ENCODE results near the gene DNM1. TPM values are rescaled to one million over a fixed set of nuclear protein-coding genes. Genes with fewer than 3 reads are reported as not detected.
A peak's percentile ranks its signal among the peaks of the same experiment; 100 is the strongest.

DNM1 gene
- total RNA-seq: 1 to 10 TPM in 1 of 2 experiments, under 1 TPM in 1; 0.63 to 1.1 TPM

- Mint-ChIP-seq H3K27ac (peak within 1 kb of the TSS; percentile 53), H3K36me3 (no peaks in the 10 kb centered on the region), H3K27me3 (peaks cover 8% of the 10 kb centered on the region), H3K4me3 (peak within 1 kb of the TSS; percentile 61), H3K9me3 (no peaks in the 10 kb centered on the region), H3K4me1 (ENCODE audit: low read depth) (peaks cover 16% of the 10 kb centered on the region)
- intact Hi-C loops (cut with micrococcal nuclease): loop anchor here (1.0 kb wide), 1 partner anchor 43 kb away; the partner anchor contains the start of gene BBLN
- peak; percentile 75 for DNase-seq
- CTCF ChIA-PET: interaction anchor here (0.9 to 1.3 kb wide), 3 partner anchors 8 to 13 kb away, joined by 4 to 9 read pairs (median 4); partner anchors contain the start of gene CIZ1
- POLR2A ChIA-PET: no interaction called here
Measured at GRCh38 chr9:128203024-128203706, at the start of gene DNM1. Gene DNM1, plus strand, starts transcription at chr9:128203379. Its CDS starts 92 bp downstream, at chr9:128203471.

- no peak for DNase-seq
- intact Hi-C loops (cut with micrococcal nuclease): no loop called here
- POLR2A ChIA-PET: no interaction called here
- CTCF ChIA-PET: no interaction called here
- Mint-ChIP-seq H3K27me3 (no peaks in the 10 kb centered on the region), H3K36me3 (no peaks in the 10 kb centered on the region), H3K9me3 (no peaks in the 10 kb centered on the region), H3K4me3 (no peak overlapping the region), H3K27ac (no peak overlapping the region), H3K4me1 (ENCODE audit: low read depth) (peaks cover under 1% of the 10 kb centered on the region)
Measured at GRCh38 chr9:128153947-128154695, 49.1 kb upstream of the DNM1 start.

GRCh38 chr9:128155736-128156500, 47.3 kb upstream of the DNM1 start:
- H3K27ac Mint-ChIP-seq: no peak overlapping the region
- no peak overlapping the region for H3K4me3 Mint-ChIP-seq
- no peaks in the 10 kb centered on the region for H3K27me3 Mint-ChIP-seq
- peaks cover 8% of the 10 kb centered on the region for H3K4me1 Mint-ChIP-seq (ENCODE audit: low read depth)
- H3K9me3 Mint-ChIP-seq: no peaks in the 10 kb centered on the region
- no peak for DNase-seq
- POLR2A ChIA-PET: interaction anchor here (1.4 kb wide), 1 partner anchor 27 kb away, joined by 3 read pairs; no protein-coding TSS in a partner anchor
- intact Hi-C loops (cut with micrococcal nuclease): no loop called here
- CTCF ChIA-PET: interaction anchor here (1.8 kb wide), 1 partner anchor 38 kb away, joined by 7 read pairs; no protein-coding TSS in a partner anchor
- H3K36me3 Mint-ChIP-seq: no peaks in the 10 kb centered on the region

GRCh38 chr9:128159522-128159783, 43.7 kb upstream of the DNM1 start:
- Mint-ChIP-seq H3K27me3 (no peaks in the 10 kb centered on the region), H3K36me3 (peaks cover 10% of the 10 kb centered on the region)

GRCh38 chr9:128159784-128160602, 43.2 kb upstream of the DNM1 start, which contains the start of gene BBLN:
Gene BBLN, plus strand, starts transcription at chr9:128160265. Its CDS starts 143 bp downstream, at chr9:128160408.
- peaks cover 24% of the 10 kb centered on the region for H3K4me1 Mint-ChIP-seq (ENCODE audit: low read depth)
- peak within 1 kb of the TSS; percentile 74 for H3K4me3 Mint-ChIP-seq
- H3K27me3 Mint-ChIP-seq: no peaks in the 10 kb centered on the region
- peak; percentile 97 for DNase-seq
- peaks cover 10% of the 10 kb centered on the region for H3K36me3 Mint-ChIP-seq
- ChIA-PET CTCF (interaction anchor here (0.6 to 2.7 kb wide), 10 partner anchors 13 to 425 kb away, joined by 3 to 9 read pairs (median 4); partner anchors contain the start of gene TOR2A), POLR2A (interaction anchor here (0.7 to 4.1 kb wide), 3 partner anchors 24 to 33 kb away, joined by 4 to 19 read pairs (median 4); partner anchors contain the start of genes CIZ1 and PTGES2)
- intact Hi-C loops (cut with micrococcal nuclease): loop anchor here (1.0 kb wide), 3 partner anchors 32 to 116 kb away; partner anchors contain the start of genes DNM1, GOLGA2 and SWI5
- H3K9me3 Mint-ChIP-seq: no peaks in the 10 kb centered on the region
- H3K27ac Mint-ChIP-seq: peak within 1 kb of the TSS; percentile 82

More at GRCh38 chr9:128159522-128159783, 43.7 kb upstream of the DNM1 start:
- Mint-ChIP-seq H3K27ac (peak overlapping the region; percentile 82), H3K4me3 (peak overlapping the region; percentile 74), H3K9me3 (no peaks in the 10 kb centered on the region), H3K4me1 (ENCODE audit: low read depth) (peaks cover 24% of the 10 kb centered on the region)
- intact Hi-C loops (cut with micrococcal nuclease): no loop called here
- CTCF ChIA-PET: interaction anchor here (0.7 to 2.7 kb wide), 7 partner anchors 28 to 425 kb away, joined by 3 to 9 read pairs (median 4); partner anchors contain the start of gene TOR2A
- peak; percentile 74 for DNase-seq
- POLR2A ChIA-PET: interaction anchor here (1.2 to 4.1 kb wide), 2 partner anchors 25 to 32 kb away, joined by 4 to 19 read pairs; partner anchors contain the start of gene CIZ1

- DNase-seq: peak; percentile 70
- no peaks in the 10 kb centered on the region for H3K9me3 Mint-ChIP-seq
- H3K4me3 Mint-ChIP-seq: peak overlapping the region; percentile 74
- H3K27ac Mint-ChIP-seq: peak overlapping the region; percentile 79
- POLR2A ChIA-PET: interaction anchor here (0.7 to 4.1 kb wide), 2 partner anchors 31 to 33 kb away, joined by 4 to 19 read pairs; partner anchors contain the start of genes CIZ1 and PTGES2
- intact Hi-C loops (cut with micrococcal nuclease): loop anchor here (1.0 kb wide), 3 partner anchors 32 to 116 kb away; partner anchors contain the start of genes DNM1, GOLGA2 and SWI5
- H3K36me3 Mint-ChIP-seq: peaks cover 10% of the 10 kb centered on the region
- H3K27me3 Mint-ChIP-seq: no peaks in the 10 kb centered on the region
- CTCF ChIA-PET: interaction anchor here (0.6 to 2.7 kb wide), 6 partner anchors 13 to 217 kb away, joined by 3 to 9 read pairs (median 4); no protein-coding TSS in a partner anchor
- H3K4me1 Mint-ChIP-seq (ENCODE audit: low read depth): peaks cover 24% of the 10 kb centered on the region
Measured at GRCh38 chr9:128160603-128160987, 42.6 kb upstream of the DNM1 start.

GRCh38 chr9:128161215-128161902, 41.8 kb upstream of the DNM1 start:
- H3K9me3 Mint-ChIP-seq: no peaks in the 10 kb centered on the region
- no peaks in the 10 kb centered on the region for H3K27me3 Mint-ChIP-seq
- no peak overlapping the region for H3K27ac Mint-ChIP-seq
- DNase-seq: no peak
- ChIA-PET CTCF (interaction anchor here (1.2 to 2.7 kb wide), 3 partner anchors 29 to 218 kb away, joined by 3 to 9 read pairs (median 7); no protein-coding TSS in a partner anchor), POLR2A (interaction anchor here (0.7 to 4.1 kb wide), 3 partner anchors 30 to 290 kb away, joined by 3 to 19 read pairs (median 4); partner anchors contain the start of genes CIZ1 and PTGES2)
- intact Hi-C loops (cut with micrococcal nuclease): no loop called here
- peaks cover 13% of the 10 kb centered on the region for H3K36me3 Mint-ChIP-seq
- peak overlapping the region; percentile 74 for H3K4me3 Mint-ChIP-seq
- peaks cover 24% of the 10 kb centered on the region for H3K4me1 Mint-ChIP-seq (ENCODE audit: low read depth)

- ChIA-PET POLR2A (interaction anchor here (4.1 kb wide), 1 partner anchor 29 kb away, joined by 19 read pairs; the partner anchor contains the start of gene CIZ1), CTCF (interaction anchor here (0.8 to 1.5 kb wide), 2 partner anchors 12 to 28 kb away, joined by 3 read pairs; no protein-coding TSS in a partner anchor)
- no peaks in the 10 kb centered on the region for H3K27me3 Mint-ChIP-seq
- DNase-seq: no peak
- intact Hi-C loops (cut with micrococcal nuclease): no loop called here
- peaks cover 24% of the 10 kb centered on the region for H3K4me1 Mint-ChIP-seq (ENCODE audit: low read depth)
- H3K36me3 Mint-ChIP-seq: peaks cover 20% of the 10 kb centered on the region
- no peak overlapping the region for H3K4me3 Mint-ChIP-seq
- peak overlapping the region; percentile 64 for H3K27ac Mint-ChIP-seq
- no peaks in the 10 kb centered on the region for H3K9me3 Mint-ChIP-seq
Measured at GRCh38 chr9:128162215-128163026, 40.8 kb upstream of the DNM1 start.

- peaks cover 20% of the 10 kb centered on the region for H3K36me3 Mint-ChIP-seq
- H3K27me3 Mint-ChIP-seq: no peaks in the 10 kb centered on the region
- H3K27ac Mint-ChIP-seq: no peak overlapping the region
- intact Hi-C loops (cut with micrococcal nuclease): no loop called here
- no peak for DNase-seq
- peaks cover 24% of the 10 kb centered on the region for H3K4me1 Mint-ChIP-seq (ENCODE audit: low read depth)
- no peaks in the 10 kb centered on the region for H3K9me3 Mint-ChIP-seq
- POLR2A ChIA-PET: no interaction called here
- CTCF ChIA-PET: interaction anchor here (1.5 kb wide), 1 partner anchor 12 kb away, joined by 3 read pairs; no protein-coding TSS in a partner anchor
- no peak overlapping the region for H3K4me3 Mint-ChIP-seq
Measured at GRCh38 chr9:128163027-128163515, 40.1 kb upstream of the DNM1 start.

Measured in activated CD4-positive, alpha-beta memory T cell treated with anti-CD3 and anti-CD28 coated beads for 36 hours (primary cell).